DMS79 (cell line): ENCODE results near the gene TAOK1.
"Not testable (repeated sequence)": the region's sequence is repeated elsewhere in the genome, so short reads cannot be mapped to it uniquely, and the experiment has no call there.

Source experiments
- DNase-seq: peaks from one replicate; lab custom pipeline; 2025; lab: John Stamatoyannopoulos, UW

TAOK1 gene

DNA sequence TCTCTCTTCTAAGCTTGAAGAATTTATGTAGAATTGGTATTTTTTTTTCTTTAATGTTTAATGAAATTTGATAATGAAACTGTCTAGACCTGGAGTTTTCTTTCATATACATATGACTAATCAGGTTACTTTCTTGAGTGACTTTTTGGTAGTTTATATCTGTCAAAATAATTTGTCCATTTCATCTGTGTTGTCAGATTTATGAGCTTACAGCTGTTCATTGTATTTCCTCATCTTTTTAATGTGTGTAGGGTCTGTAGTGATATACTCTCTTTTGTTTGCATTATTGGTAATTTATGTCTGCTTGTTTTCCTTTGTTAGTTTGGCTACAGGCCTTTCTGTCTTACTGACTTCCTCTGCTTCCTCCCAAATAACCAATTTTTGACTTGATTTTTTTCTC, 55.7 kb downstream of the TAOK1 start:
- no peak for DNase-seq

GRCh38 chr17:29449865-29450671, 59.9 kb downstream of the TAOK1 start:
- DNase-seq, result no peak

- no peak for DNase-seq
Observed at GRCh38 chr17:29451121-29451742, 61.1 kb downstream of the TAOK1 start.

- no peak for DNase-seq
Observed at GRCh38 chr17:29458066-29458465, 67.9 kb downstream of the TAOK1 start.

- DNase-seq, result no peak
Observed at GRCh38 chr17:29461483-29462206, 71.5 kb downstream of the TAOK1 start.

DNA sequence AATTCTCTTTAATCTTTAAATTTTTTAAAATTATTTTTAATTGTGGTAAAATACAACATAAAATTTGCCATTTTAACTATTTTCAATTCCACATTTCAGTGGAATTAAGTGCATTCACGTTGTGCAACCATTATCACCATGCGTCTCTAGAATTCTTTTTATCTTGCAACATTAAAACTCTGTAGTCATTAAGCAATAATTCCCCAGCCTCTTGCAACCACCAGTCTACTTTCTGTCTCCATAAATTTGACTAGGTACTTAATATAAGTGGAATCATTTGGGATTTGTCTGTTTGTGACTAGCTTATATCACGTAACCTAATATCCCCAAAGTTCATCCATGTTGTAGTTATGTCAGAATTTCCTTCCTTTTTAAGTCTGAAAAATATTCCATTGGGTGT, 79.1 kb downstream of the TAOK1 start:
- no peak for DNase-seq

- not testable (repeated sequence) for DNase-seq
Observed at GRCh38 chr17:29473437-29473836, 83.3 kb downstream of the TAOK1 start.

DNA sequence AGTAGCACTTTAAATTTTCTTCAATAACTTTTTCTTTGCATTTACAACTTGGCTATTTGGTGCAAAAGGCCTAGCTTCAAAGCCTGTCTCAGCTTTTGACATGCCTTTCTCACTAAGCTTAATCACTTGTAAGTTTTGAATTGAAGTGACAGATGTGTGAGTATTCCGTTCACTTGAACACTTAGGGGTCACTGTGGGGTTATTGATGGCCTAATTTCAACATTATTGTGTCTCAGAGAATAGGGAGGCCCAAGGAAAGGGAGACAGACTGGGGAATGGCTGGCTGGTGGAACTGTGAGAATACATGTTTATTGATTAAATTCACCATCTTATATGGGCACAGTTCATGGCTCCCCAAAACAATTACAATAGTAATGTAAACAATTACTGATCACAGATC, 84.1 kb downstream of the TAOK1 start:
- DNase-seq, result no peak

DNA sequence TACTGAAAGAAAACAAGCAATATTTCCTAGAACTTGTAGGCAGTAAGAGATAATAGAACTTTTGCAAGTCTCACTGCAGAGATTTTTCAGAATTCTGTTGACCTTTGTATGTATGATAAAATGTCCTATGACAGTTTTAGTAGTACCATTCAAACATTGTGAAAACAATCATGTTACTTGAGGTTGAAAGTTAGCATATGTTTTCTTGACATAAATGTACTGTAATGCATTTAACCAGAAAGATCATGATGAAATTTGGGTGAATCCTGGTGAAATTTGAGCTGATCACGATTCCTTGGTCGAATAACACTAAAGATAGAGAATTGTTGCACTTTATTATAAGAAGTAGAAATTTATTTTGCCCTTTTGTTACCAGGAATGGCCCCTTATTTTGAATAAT, 85.7 kb downstream of the TAOK1 start:
- DNase-seq, result no peak

DNA sequence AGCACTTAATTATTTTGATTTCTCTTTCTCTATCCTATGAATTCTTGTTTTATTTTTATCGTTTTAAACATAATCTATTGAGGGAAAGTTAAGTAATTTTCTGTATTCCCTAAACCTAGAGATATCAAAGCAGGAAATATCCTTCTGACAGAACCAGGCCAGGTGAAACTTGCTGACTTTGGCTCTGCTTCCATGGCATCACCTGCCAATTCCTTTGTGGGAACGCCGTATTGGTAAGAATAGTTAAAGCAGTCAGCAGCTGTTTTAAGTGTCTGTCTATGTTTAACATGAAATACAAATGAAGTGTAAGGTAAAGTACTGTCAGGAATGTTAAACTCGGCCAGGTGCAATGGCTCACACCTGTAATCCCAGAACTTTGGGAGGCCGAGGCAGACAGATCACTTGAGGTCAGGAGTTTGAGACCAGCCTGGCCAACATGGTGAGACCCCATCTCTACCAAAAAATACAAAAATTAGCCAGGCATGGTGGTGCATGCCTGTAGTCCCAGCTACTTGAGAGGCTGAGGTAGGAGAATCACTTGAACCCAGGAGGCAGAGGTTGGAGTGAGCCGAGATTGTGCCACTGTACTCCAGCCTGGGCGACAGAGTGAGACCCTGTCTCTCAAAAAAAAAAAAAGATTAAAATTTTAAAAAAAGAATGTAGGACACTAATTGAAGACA, 90.2 kb downstream of the TAOK1 start:
- not testable (repeated sequence) for DNase-seq

- no peak for DNase-seq
Observed at GRCh38 chr17:29483503-29483902, 93.3 kb downstream of the TAOK1 start.

GRCh38 chr17:29495011-29495410, 104.8 kb downstream of the TAOK1 start:
- DNase-seq, result no peak

DNA sequence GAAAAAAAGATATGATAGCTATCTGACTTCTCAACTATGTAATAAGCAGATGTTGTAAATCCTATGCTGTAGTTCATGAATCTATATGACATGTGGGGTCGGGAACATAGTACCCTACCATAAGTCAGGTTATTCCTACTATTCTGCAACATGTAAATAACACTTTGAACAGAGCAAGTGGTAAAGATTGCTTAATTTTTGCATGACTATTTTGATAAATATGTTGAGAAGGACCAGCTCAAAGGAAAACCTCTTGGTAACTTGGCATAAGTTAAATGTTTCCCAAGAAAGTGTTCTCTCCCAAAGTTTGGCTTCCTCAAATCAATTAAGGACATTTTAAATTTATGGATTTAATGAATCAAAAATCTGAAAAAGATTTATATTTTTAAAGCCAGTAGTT, 114.5 kb downstream of the TAOK1 start:
- no peak for DNase-seq

- no peak for DNase-seq
Observed at GRCh38 chr17:29505836-29506235, 115.7 kb downstream of the TAOK1 start.

DNA sequence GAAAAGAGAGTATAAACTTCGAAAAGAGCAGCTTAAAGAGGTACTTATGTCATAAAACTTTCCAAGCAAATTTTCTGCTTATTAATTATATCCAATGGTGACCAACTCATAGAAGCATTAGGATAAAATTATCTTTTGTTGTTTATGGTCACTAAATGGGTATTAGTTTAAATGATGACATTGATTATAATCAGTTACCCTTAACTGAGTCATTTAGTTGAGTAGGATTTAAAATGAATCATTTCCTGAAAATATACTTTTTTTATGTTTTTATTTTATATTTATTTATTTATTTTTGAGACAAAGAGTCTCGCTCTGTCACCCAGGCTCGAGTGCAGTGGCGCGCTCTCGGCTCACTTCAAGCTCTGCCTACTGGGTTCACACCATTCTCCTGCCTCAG, 120.8 kb downstream of the TAOK1 start:
- DNase-seq, result no peak

- DNase-seq, result no peak
Observed at GRCh38 chr17:29514792-29515191, 124.6 kb downstream of the TAOK1 start.

DNA sequence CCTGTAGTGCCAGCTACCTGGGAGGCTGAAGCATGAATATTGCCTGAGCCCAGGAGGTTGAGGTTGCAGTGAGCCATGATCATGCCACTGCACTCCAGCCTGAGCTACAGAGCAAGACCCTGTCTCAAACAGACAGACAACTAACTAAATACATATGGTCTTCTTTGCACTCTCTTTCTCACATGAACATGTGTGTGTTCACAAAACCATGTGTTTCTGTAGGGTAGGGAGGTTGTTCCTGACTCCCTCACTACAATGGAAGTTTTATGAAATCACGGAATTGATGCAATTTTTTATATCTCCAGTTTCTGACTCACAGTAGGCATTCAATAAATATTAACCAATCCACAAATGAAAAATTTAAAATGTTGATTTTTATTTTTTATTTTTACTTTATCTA, 128.2 kb downstream of the TAOK1 start:
- no peak for DNase-seq

DNA sequence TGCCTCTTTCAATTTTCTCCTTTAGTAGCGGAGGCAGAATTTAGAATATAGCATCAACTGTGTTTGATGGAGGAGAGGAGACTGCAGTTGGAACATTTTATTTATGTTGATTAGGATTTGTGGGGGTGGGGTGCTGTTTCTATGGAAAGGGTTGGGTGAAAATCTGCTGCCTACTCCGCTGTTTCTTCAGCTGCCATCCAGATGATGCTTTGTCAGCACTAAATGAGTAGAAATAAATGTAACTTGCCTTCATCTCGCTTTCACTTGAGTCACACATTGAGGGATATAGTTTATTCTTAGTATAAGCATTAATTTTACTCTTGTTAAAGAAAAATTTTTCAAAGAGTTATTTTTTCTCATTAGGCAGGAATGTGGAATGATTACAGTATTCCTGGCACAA, 134.5 kb downstream of the TAOK1 start:
- no peak for DNase-seq

- DNase-seq, result no peak
Observed at GRCh38 chr17:29526322-29526721, 136.2 kb downstream of the TAOK1 start.

- DNase-seq, result no peak
Observed at GRCh38 chr17:29533976-29534375, 143.8 kb downstream of the TAOK1 start.

DNA sequence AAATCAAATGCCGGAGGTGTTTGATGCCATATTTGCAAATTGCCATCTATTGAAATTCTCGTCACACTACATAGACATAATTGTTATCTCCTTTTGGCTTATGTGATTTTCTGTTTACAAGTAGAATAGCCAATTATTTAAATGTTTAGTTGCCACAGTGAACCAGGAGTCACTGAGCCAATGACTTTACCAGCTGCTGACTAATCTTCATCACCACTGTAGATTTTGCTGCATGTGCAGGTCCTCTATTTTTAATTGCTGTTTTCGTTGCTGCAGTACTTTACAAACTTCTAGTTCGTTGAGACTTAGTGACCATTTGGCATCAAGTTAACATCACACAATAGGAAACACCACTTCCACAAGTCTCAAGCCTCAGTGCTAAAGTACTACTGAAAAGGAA, 153.9 kb downstream of the TAOK1 start:
- DNase-seq, result no peak

- DNase-seq, result no peak
Observed at GRCh38 chr17:29546085-29546484, 155.9 kb downstream of the TAOK1 start.

DNA sequence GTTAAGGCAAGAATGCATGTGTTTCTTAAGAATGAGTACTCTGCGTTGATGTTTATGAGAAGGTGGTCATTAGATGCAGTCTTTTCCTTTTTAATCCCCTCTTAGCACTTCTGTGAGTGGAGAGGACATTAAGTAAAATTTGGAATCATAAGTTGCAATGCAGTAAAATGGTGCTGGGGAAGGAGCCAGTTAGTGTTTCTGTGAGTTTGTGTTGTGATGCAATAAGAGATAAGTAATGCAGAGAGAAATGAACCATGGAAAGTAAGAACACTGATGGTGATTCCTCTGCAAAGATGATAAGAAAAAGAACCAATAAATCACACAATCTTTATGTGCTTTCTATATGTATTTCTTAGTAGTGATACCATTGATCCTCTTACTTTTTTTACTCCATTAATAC, 156.7 kb downstream of the TAOK1 start:
- DNase-seq, result no peak
